Subcutaneous adipose tissue (tissue), 4 donors: ENCODE measurements around the gene NAGA. TPM values are rescaled to one million over a fixed set of nuclear protein-coding genes. Genes with fewer than 3 reads are reported as not detected.

Source experiments
- total RNA-seq, 4 donors: library from RNA; depleted of rRNA; stranded (reverse); fragments of >200 nt; gene quantifications; one replicate each; pipeline ENCODE4 v1.1.0, GENCODE V29; 2016
- TF ChIP-seq, protein P1 (sequence below): fragments of 450-650 bp; IDR thresholded peaks from one replicate; pipeline ENCODE4 v1.5.1; 2016; ENCODE audit warnings: low read depth, mild to moderate bottlenecking, control low read depth, antibody characterized with exemption, moderate library complexity

The NAGA gene
- total RNA-seq, 4 donors from 2014 or later: 16.2 to 56.1 (median 31.1) TPM

DNA sequence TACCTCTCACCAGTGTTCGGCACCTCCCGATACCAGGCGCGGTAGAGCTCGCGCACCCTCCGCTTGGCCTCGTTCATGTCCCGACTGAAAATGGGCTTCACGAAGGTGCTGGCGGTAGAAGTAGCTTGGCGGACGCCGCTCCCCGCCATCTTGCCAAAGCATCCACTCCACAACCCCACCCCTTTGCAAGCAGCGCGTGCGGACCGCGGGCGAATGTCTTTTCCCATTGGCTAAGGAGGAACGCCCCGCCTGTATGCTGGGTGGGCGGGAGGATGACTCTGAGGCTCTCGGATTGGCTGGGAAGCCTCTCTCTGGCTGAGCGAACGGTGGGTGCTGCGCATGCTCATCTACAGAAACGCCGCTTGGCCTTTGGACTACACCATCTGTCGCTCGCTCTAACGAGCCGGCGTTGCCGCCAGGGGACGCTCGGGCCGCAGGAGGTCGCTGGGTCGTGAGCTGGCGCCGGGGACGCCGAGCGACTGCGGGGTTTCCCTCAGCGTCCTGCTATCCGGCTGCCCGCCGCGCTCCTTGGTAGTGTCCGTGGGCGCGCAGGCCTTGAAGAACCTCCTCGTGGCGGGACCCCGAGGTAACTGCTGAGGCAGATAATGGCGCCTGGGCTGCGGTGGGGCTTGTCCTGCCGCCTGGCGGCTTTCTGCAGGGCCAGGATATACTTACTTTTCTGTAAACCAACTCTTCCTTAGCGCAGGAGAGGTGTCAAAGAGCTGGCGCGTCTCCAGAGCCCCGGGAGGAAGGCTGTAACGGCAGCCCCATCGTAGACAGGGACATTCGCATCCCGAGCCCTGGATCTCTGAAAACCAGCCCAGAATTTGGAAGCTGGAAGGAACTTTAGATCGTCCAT lies 20.2 kb upstream of the NAGA start, which contains the start of gene NDUFA6:
Gene NDUFA6 (minus strand): TSS at position 177 of the 859 bp plus-strand sequence. CDS start 28 bp downstream, at position 149.
- TF ChIP-seq, protein P1, sequence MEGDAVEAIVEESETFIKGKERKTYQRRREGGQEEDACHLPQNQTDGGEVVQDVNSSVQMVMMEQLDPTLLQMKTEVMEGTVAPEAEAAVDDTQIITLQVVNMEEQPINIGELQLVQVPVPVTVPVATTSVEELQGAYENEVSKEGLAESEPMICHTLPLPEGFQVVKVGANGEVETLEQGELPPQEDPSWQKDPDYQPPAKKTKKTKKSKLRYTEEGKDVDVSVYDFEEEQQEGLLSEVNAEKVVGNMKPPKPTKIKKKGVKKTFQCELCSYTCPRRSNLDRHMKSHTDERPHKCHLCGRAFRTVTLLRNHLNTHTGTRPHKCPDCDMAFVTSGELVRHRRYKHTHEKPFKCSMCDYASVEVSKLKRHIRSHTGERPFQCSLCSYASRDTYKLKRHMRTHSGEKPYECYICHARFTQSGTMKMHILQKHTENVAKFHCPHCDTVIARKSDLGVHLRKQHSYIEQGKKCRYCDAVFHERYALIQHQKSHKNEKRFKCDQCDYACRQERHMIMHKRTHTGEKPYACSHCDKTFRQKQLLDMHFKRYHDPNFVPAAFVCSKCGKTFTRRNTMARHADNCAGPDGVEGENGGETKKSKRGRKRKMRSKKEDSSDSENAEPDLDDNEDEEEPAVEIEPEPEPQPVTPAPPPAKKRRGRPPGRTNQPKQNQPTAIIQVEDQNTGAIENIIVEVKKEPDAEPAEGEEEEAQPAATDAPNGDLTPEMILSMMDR: no peak

DNA sequence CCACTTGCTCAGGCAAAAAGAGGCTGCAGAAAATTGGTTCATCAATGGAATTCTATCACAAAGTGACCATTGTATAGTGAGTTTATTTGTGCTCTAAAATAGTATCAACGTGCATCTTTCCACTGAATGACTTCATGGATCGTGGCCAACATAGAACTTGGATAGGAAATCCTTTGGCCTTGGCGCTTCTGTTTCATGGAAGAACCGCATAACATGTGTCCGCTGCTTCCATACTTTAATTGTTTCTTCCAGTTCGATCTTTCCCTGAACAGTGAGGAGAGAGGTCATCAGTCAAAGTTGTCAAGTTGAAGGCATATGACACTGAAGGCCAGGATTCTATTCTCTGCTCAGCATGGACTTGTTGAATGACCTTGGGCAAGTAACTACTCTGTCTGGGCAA lies 15.4 kb upstream of the NAGA start:
- TF ChIP-seq, protein P1: no peak

DNA sequence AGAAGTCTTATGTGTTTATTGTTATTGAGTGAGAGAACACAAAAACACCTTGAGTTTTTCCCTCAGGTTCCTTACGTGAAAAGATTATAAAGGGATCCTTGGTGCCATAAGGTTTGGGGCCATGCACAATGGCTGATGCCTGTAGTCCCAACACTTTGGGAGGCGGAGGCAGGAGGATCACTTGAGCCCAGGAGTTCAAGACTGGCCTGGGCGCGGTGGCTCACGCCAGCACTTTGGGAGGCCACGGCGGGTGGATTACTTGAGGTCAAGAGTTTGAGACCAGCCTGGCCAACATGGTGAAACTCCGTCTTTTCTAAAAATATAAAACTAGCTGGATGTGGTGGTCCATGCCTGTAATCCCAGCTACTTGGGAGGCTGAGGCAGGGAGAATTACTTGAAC lies 14.3 kb upstream of the NAGA start:
- TF ChIP-seq, protein P1: no peak

DNA sequence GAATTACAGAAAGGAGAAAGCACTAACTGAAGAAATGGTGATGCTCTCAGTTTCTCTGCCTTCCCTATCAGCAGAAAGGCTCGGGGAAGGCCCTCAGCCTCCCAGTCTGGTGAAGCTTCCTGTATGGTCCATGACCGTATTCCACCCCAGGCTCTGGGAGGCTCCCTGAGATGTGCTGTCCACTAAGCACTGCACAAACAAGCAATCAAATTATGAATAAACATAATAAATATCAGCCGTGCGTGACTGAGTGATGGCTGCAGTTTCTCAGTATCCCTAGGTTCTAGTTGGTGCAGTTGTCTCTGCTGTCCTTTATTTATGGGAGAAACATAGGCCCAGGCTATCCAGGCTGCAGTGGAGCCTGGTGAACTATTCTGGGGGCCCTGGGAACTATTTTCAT lies 12.5 kb upstream of the NAGA start:
- TF ChIP-seq, protein P1: no peak

DNA sequence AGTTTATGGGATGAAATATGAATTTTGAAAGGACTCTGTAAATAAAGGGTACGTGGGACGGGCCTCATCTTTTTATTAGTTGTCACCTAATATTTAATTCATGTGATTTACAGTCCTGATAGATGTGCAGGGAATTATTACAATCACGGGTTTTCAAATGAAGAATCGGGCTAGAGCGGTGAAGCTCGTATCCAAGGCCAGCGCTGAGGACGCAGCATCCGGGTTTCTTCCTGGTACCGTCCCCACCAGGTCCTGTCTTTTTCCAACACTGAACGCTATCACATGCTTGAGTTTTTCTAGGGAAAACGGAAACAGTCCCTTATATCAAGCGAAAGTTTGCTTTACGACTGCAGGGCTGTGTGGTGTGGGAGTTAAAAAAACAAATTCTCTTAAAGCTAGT lies 9.7 kb upstream of the NAGA start:
- TF ChIP-seq, protein P1: no peak

DNA sequence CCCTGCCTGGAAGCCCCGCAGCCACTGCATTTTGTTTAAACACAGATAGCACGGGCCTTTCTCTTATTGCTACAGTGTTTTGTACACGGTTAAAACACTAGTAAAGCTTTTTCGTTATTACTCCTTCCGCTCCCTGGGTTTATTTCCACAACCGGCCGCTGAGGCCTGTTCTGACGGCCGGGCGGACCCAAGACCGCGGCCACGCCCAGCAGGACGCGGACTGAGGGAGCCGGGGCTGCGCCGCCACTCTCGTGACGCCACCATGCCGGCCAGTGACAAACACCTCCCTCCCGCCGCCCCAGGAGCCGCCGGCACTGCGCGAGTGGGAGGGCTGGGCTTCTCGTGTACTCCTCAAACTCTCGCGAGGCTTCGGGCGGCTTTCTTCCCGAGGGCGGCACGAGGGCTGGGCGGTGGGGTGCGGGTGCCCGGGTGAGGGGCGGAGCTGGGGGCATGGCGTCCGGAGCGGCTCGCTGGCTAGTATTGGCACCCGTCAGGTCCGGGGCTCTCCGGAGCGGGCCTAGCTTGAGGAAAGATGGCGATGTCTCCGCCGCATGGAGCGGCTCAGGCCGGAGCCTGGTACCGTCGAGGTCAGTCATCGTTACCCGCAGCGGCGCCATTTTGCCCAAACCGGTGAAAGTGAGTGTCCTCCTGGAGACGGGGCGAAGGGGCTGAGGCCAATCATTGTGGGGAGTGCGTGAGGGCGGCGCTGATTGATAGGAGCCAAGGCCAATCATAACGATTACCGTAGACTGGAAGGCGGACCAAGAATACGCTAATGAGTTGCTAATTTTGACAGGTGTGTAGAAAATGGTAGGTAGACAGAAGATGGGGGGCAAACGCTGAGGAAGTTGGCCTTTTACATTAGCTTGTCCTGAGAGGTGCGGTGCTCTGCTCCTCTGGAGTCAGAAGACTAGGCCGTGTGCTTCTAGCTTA lies 9.0 kb upstream of the NAGA start, which contains the start of gene SMDT1:
Gene SMDT1 (plus strand): TSS at position 382 of the 933 bp plus-strand sequence. CDS start 69 bp downstream, at position 451.
- TF ChIP-seq, protein P1: no peak
